Measurements from ENCODE around the gene GSG1L. TPM values are rescaled to one million over a fixed set of nuclear protein-coding genes. Genes with fewer than 3 reads are reported as not detected.

GSG1L gene
- total and polyA plus RNA-seq, 5 experiments from 2014 or later, result not detected

- POLR2A ChIA-PET, result no interaction called here
- no peaks in the 10 kb centered on the region for H3K36me3 Mint-ChIP-seq
- H3K4me3 Mint-ChIP-seq, result no peak overlapping the region
- no peaks in the 10 kb centered on the region for H3K4me1 Mint-ChIP-seq
- DNase-seq (no peak), ATAC-seq (no peak)
- peaks cover 0 to 6% (median under 1%) of the 10 kb centered on the region in 5 donors for H3K27me3 Mint-ChIP-seq
- H3K27ac Mint-ChIP-seq, result no peak overlapping the region
- no peaks in the 10 kb centered on the region for H3K9me3 Mint-ChIP-seq
Measured at GRCh38 chr16:27786221-27786922, 277.1 kb downstream of the GSG1L start.

- POLR2A ChIA-PET, result no interaction called here
- Mint-ChIP-seq H3K36me3 (no peaks in the 10 kb centered on the region), H3K4me3 (no peak overlapping the region), H3K4me1 (no peaks in the 10 kb centered on the region), H3K27ac (no peak overlapping the region), H3K9me3 (no peaks in the 10 kb centered on the region), H3K27me3 (peaks cover 0 to 6% (median 0%) of the 10 kb centered on the region in 5 donors)
- ATAC-seq (no peak), DNase-seq (no peak)
Measured at GRCh38 chr16:27785307-27785678, 278.2 kb downstream of the GSG1L start.

- no peaks in the 10 kb centered on the region for H3K4me1 Mint-ChIP-seq
- no peaks in the 10 kb centered on the region for H3K9me3 Mint-ChIP-seq
- ATAC-seq (no peak), DNase-seq (no peak)
- POLR2A ChIA-PET, result no interaction called here
- no peak overlapping the region for H3K27ac Mint-ChIP-seq
- H3K27me3 Mint-ChIP-seq, result peaks cover 0 to 6% (median 0%) of the 10 kb centered on the region in 5 donors
- H3K36me3 Mint-ChIP-seq, result no peaks in the 10 kb centered on the region
- no peak overlapping the region for H3K4me3 Mint-ChIP-seq
Measured at GRCh38 chr16:27784351-27785306, 278.9 kb downstream of the GSG1L start.

GRCh38 chr16:27781981-27782880 is 281.3 kb downstream of the GSG1L start:
- POLR2A ChIA-PET, result no interaction called here
- H3K27ac Mint-ChIP-seq, result peak overlapping the region in 1 of 10 donors; percentile 7
- no peak overlapping the region for H3K4me3 Mint-ChIP-seq
- peaks cover 0 to 6% (median 0%) of the 10 kb centered on the region in 5 donors for H3K27me3 Mint-ChIP-seq
- H3K9me3 Mint-ChIP-seq, result no peaks in the 10 kb centered on the region
- no peaks in the 10 kb centered on the region for H3K4me1 Mint-ChIP-seq
- H3K36me3 Mint-ChIP-seq, result peaks cover 0 to 1% (median 0%) of the 10 kb centered on the region in 3 donors
- DNase-seq (no peak), ATAC-seq (no peak)

GRCh38 chr16:27781195-27781524 is 282.4 kb downstream of the GSG1L start:
- H3K4me1 Mint-ChIP-seq, result no peaks in the 10 kb centered on the region
- peaks cover 0 to 3% (median 0%) of the 10 kb centered on the region in 3 donors for H3K36me3 Mint-ChIP-seq
- no peak for DNase-seq
- POLR2A ChIA-PET, result no interaction called here
- H3K4me3 Mint-ChIP-seq, result no peak overlapping the region
- H3K27me3 Mint-ChIP-seq, result peaks cover 0 to 6% (median 0%) of the 10 kb centered on the region in 5 donors
- H3K9me3 Mint-ChIP-seq, result no peaks in the 10 kb centered on the region
- ATAC-seq, result no peak
- no peak overlapping the region for H3K27ac Mint-ChIP-seq

- Mint-ChIP-seq H3K4me3 (no peak overlapping the region), H3K27ac (no peak overlapping the region), H3K9me3 (no peaks in the 10 kb centered on the region), H3K27me3 (peaks cover 0 to 6% (median 0%) of the 10 kb centered on the region in 5 donors), H3K4me1 (no peaks in the 10 kb centered on the region), H3K36me3 (peaks cover 0 to 3% (median 0%) of the 10 kb centered on the region in 3 donors)
- POLR2A ChIA-PET, result no interaction called here
- ATAC-seq, result no peak
- no peak for DNase-seq
Measured at GRCh38 chr16:27780468-27781194, 282.9 kb downstream of the GSG1L start.

GRCh38 chr16:27779641-27780164 is 283.8 kb downstream of the GSG1L start:
- Mint-ChIP-seq H3K4me3 (no peak overlapping the region), H3K27ac (peak overlapping the region in 1 of 10 donors; percentile 11), H3K27me3 (peaks cover 0 to under 1% (median 0%) of the 10 kb centered on the region in 5 donors), H3K4me1 (no peaks in the 10 kb centered on the region), H3K9me3 (no peaks in the 10 kb centered on the region), H3K36me3 (peaks cover 0 to 3% (median 0%) of the 10 kb centered on the region in 3 donors)
- POLR2A ChIA-PET, result no interaction called here
- ATAC-seq (no peak), DNase-seq (no peak)

GRCh38 chr16:27778926-27779570 is 284.5 kb downstream of the GSG1L start:
- no peak overlapping the region for H3K4me3 Mint-ChIP-seq
- H3K9me3 Mint-ChIP-seq, result no peaks in the 10 kb centered on the region
- no peaks in the 10 kb centered on the region for H3K4me1 Mint-ChIP-seq
- POLR2A ChIA-PET, result no interaction called here
- H3K27ac Mint-ChIP-seq, result peak overlapping the region in 2 of 10 donors; percentile 11 to 77
- H3K27me3 Mint-ChIP-seq, result no peaks in the 10 kb centered on the region
- H3K36me3 Mint-ChIP-seq, result peaks cover 0 to 5% (median 0%) of the 10 kb centered on the region in 3 donors
- ATAC-seq, result no peak
- DNase-seq, result no peak

- DNase-seq (no peak), ATAC-seq (no peak)
- H3K4me3 Mint-ChIP-seq, result no peak overlapping the region
- no peaks in the 10 kb centered on the region for H3K27me3 Mint-ChIP-seq
- POLR2A ChIA-PET, result no interaction called here
- peak overlapping the region in 3 of 10 donors; percentile 31 to 77 (median 32) for H3K27ac Mint-ChIP-seq
- peaks cover 0 to 6% (median 0%) of the 10 kb centered on the region in 3 donors for H3K36me3 Mint-ChIP-seq
- no peaks in the 10 kb centered on the region for H3K4me1 Mint-ChIP-seq
- H3K9me3 Mint-ChIP-seq, result no peaks in the 10 kb centered on the region
Measured at GRCh38 chr16:27778171-27778925, 285.2 kb downstream of the GSG1L start.

- ATAC-seq, result no peak
- POLR2A ChIA-PET, result no interaction called here
- no peak overlapping the region for H3K4me3 Mint-ChIP-seq
- H3K27ac Mint-ChIP-seq, result no peak overlapping the region
- no peak for DNase-seq
- no peaks in the 10 kb centered on the region for H3K27me3 Mint-ChIP-seq
- H3K4me1 Mint-ChIP-seq, result no peaks in the 10 kb centered on the region
- H3K36me3 Mint-ChIP-seq, result peaks cover 0 to 8% (median 0%) of the 10 kb centered on the region in 3 donors
- H3K9me3 Mint-ChIP-seq, result no peaks in the 10 kb centered on the region
Measured at GRCh38 chr16:27777527-27777926, 286.0 kb downstream of the GSG1L start.

- Mint-ChIP-seq H3K27ac (no peak overlapping the region), H3K4me3 (no peak overlapping the region), H3K27me3 (no peaks in the 10 kb centered on the region), H3K9me3 (no peaks in the 10 kb centered on the region), H3K4me1 (no peaks in the 10 kb centered on the region), H3K36me3 (peaks cover 0 to 8% (median 0%) of the 10 kb centered on the region in 3 donors)
- DNase-seq, result no peak
- no peak for ATAC-seq
- POLR2A ChIA-PET, result no interaction called here
Measured at GRCh38 chr16:27776556-27777225, 286.8 kb downstream of the GSG1L start.
